Neuronal stem cell (in vitro differentiated cells): ENCODE data around the gene RFX1.

Experiments
- DNase-seq: peaks from one replicate; pipeline ENCODE4 v3.0.0-alpha.2; 2013; ENCODE audit warnings: low spot score
- H2AFZ ChIP-seq: one replicate; pipeline ENCODE4 v1.6.1; 2013; ENCODE audit warnings: mild to moderate bottlenecking, low read length, inconsistent platforms
- H2AK5ac ChIP-seq: 2 replicates; pipeline ENCODE4 v1.6.1; 2013; ENCODE audit warnings: low read depth, mild to moderate bottlenecking, inconsistent platforms, low read length, moderate library complexity, mixed read lengths
- H2BK120ac ChIP-seq: 2 replicates; pipeline ENCODE4 v1.6.1; 2013; ENCODE audit warnings: low read depth, mild to moderate bottlenecking, inconsistent platforms, low read length, moderate library complexity, mixed read lengths
- H2BK12ac ChIP-seq: one replicate; pipeline ENCODE4 v1.6.1; 2013; ENCODE audit warnings: low read length, inconsistent platforms
- H2BK15ac ChIP-seq: 2 replicates; pipeline ENCODE4 v1.6.1; 2013; ENCODE audit warnings: mild to moderate bottlenecking, low read length, inconsistent platforms, mixed read lengths
- H2BK5ac ChIP-seq: one replicate; pipeline ENCODE4 v1.6.1; 2013; ENCODE audit warnings: inconsistent platforms, mild to moderate bottlenecking, low read length, moderate library complexity
- H3K14ac ChIP-seq: one replicate; pipeline ENCODE4 v1.6.1; 2013; ENCODE audit warnings: low read length, inconsistent platforms
- H3K18ac ChIP-seq: 2 replicates; pipeline ENCODE4 v1.6.1; 2013; ENCODE audit warnings: low read length, inconsistent platforms
- H3K23ac ChIP-seq: 2 replicates; pipeline ENCODE4 v1.6.1; 2013; ENCODE audit warnings: low read depth, mild to moderate bottlenecking, mixed read lengths, low read length, inconsistent platforms; ENCODE audit not compliant: poor library complexity
- H3K27ac ChIP-seq: replicated peaks from 3 replicates; pipeline ENCODE4 v1.5.1; 2013; ENCODE audit warnings: low read length, inconsistent platforms
- H3K27me3 ChIP-seq, 3 experiments: 2 replicates each; pipeline ENCODE4 v1.6.1; 2013; ENCODE audit warnings: low read length in 3 of 3, mild to moderate bottlenecking in 2 of 3, inconsistent platforms in 1 of 3, low read depth in 1 of 3, mixed read lengths in 1 of 3, moderate library complexity in 1 of 3; ENCODE audit not compliant: control insufficient read depth in 3 of 3, insufficient read depth in 3 of 3
- H3K36me3 ChIP-seq, 2 donors: replicated peaks in 1 of 2; 2 replicates each; pipeline ENCODE4 v1.6.1; 2013; ENCODE audit warnings: low read length in 2 of 2; ENCODE audit not compliant: control insufficient read depth in 2 of 2, insufficient read depth in 2 of 2
- H3K4ac ChIP-seq: 2 replicates; pipeline ENCODE4 v1.6.1; 2013; ENCODE audit warnings: inconsistent platforms, mild to moderate bottlenecking, low read length, moderate library complexity
- H3K4me1 ChIP-seq, 2 donors: 1 replicate in 1 of 2; 2 replicates in 1 of 2; pipeline ENCODE4 v1.6.1; 2013; ENCODE audit warnings: low read length in 2 of 2, low read depth in 1 of 2; ENCODE audit not compliant: control insufficient read depth in 2 of 2, insufficient read depth in 1 of 2
- H3K4me2 ChIP-seq: one replicate; pipeline ENCODE4 v1.6.1; 2013; ENCODE audit warnings: mild to moderate bottlenecking, low read length, inconsistent platforms; ENCODE audit not compliant: insufficient read depth, poor library complexity, severe bottlenecking
- H3K4me3 ChIP-seq, 2 donors: 2 replicates each; pipeline ENCODE4 v1.5.1; 2013; ENCODE audit warnings: low read length in 2 of 2, mild to moderate bottlenecking in 2 of 2, inconsistent platforms in 1 of 2, moderate library complexity in 1 of 2
- H3K79me1 ChIP-seq: one replicate; pipeline ENCODE4 v1.6.1; 2013; ENCODE audit warnings: low read depth, mild to moderate bottlenecking, inconsistent platforms, low read length, moderate library complexity
- H3K9ac ChIP-seq: one replicate; pipeline ENCODE4 v1.6.1; 2013; ENCODE audit warnings: mild to moderate bottlenecking, low read depth, low read length, inconsistent platforms; ENCODE audit not compliant: poor library complexity
- H3K9me3 ChIP-seq, 2 donors: replicated peaks in 1 of 2; 2 replicates each; pipeline versions ENCODE3 to v1.6.1; 2013; ENCODE audit warnings: low read length in 2 of 2, mild to moderate bottlenecking in 2 of 2, inconsistent platforms in 1 of 2, low read depth in 1 of 2, mixed read lengths in 1 of 2, moderate library complexity in 1 of 2; ENCODE audit not compliant: control insufficient read depth in 2 of 2, insufficient read depth in 1 of 2
- H4K8ac ChIP-seq: one replicate; pipeline ENCODE4 v1.6.1; 2013; ENCODE audit warnings: low read depth, mild to moderate bottlenecking, inconsistent platforms, low read length, moderate library complexity
- H4K91ac ChIP-seq: one replicate; pipeline ENCODE4 v1.6.1; 2013; ENCODE audit warnings: low read length, low read depth, mild to moderate bottlenecking, inconsistent platforms; ENCODE audit not compliant: poor library complexity
- WGBS, 2 donors: extraction: QIAGEN DNeasy Blood & Tissue Kit; methylation state at CpG; one replicate each; pipeline ENCODE4 v1.1.7; 2013; ENCODE audit warnings: missing lambda C conversion rate in 2 of 2, mixed read lengths in 1 of 2; ENCODE audit not compliant: insufficient read length in 2 of 2, insufficient replicate concordance in 1 of 2; ENCODE audit errors: extremely low coverage in 2 of 2; 5-methylcytosine and 5-hydroxymethylcytosine counted together

Gene RFX1

DNA sequence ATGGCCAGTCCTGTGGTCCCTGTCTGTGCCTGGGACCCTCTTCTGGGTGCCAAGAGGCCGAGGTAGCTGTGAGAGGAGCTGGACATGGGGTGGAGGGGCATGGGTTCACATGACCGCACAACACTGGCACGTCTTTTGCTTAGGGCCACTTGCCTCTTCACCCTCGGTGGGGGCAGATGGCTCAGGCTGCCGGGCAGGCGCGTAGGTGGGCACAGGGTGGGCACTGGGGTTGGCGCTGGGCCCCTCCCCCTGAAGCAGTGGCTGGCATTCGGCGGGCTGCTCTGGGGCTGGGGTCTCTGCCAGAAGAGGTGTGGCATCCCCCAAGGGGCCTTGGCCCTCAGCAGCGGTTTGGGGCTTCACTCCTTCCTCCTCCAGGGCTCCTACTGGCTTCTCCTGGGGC lies 47.4 kb upstream of the RFX1 start:
- Histone ChIP-seq H3K27ac (no peak overlapping the region), H3K4me3 (peak overlapping the region in 1 of 2 donors; percentile 44), H3K79me1 (no peaks in the 10 kb centered on the region), H3K27me3 (peaks cover 0 to 20% (median 6%) of the 10 kb centered on the region in 3 experiments), H3K36me3 (peaks cover 2 to 3% of the 10 kb centered on the region in 2 donors), H4K91ac (no peak overlapping the region), H3K4me1 (peaks cover 0 to 4% of the 10 kb centered on the region in 2 donors), H3K23ac (peak overlapping the region; percentile 80), H3K4ac (peak overlapping the region; percentile 55), H3K18ac (no peak overlapping the region), H3K9me3 (peaks cover under 1 to 3% of the 10 kb centered on the region in 2 donors), H3K4me2 (no peak overlapping the region), H4K8ac (no peak overlapping the region), H3K9ac (no peak overlapping the region), H2BK15ac (no peak overlapping the region), H3K14ac (no peak overlapping the region), H2AK5ac (no peak overlapping the region), H2BK120ac (no peak overlapping the region), H2AFZ (no peak overlapping the region), H2BK5ac (no peak overlapping the region), H2BK12ac (peak overlapping the region; percentile 58)
- DNase-seq: no peak
- WGBS, 2 donors: no CpG with 5 or more reads among the region's 11 CpGs

GRCh38 chr19:14053032-14053431 lies 46.9 kb upstream of the RFX1 start:
- H4K8ac ChIP-seq: no peak overlapping the region
- no peak overlapping the region for H3K9ac ChIP-seq
- no peak overlapping the region for H4K91ac ChIP-seq
- H3K4ac ChIP-seq: no peak overlapping the region
- no CpG with 5 or more reads among the region's 3 CpGs for WGBS, 2 donors
- no peak overlapping the region for H3K14ac ChIP-seq
- H3K36me3 ChIP-seq: peaks cover 2 to 3% of the 10 kb centered on the region in 2 donors
- H3K27me3 ChIP-seq: peaks cover 0 to 15% (median 1%) of the 10 kb centered on the region in 3 experiments
- no peaks in the 10 kb centered on the region for H3K79me1 ChIP-seq
- no peak overlapping the region for H2BK15ac ChIP-seq
- DNase-seq: no peak
- peaks cover 0 to 1% of the 10 kb centered on the region in 2 donors for H3K4me1 ChIP-seq
- no peak overlapping the region for H2AK5ac ChIP-seq
- H3K9me3 ChIP-seq: peaks cover 3 to 4% of the 10 kb centered on the region in 2 donors
- H3K18ac ChIP-seq: no peak overlapping the region
- H2BK5ac ChIP-seq: no peak overlapping the region
- peak overlapping the region; percentile 58 for H2BK12ac ChIP-seq
- H2AFZ ChIP-seq: no peak overlapping the region
- H3K27ac ChIP-seq: no peak overlapping the region
- H3K23ac ChIP-seq: peak overlapping the region; percentile 80
- peak overlapping the region in 1 of 2 donors; percentile 44 for H3K4me3 ChIP-seq
- no peak overlapping the region for H2BK120ac ChIP-seq
- H3K4me2 ChIP-seq: no peak overlapping the region

GRCh38 chr19:14052470-14052869 lies 46.4 kb upstream of the RFX1 start:
- Histone ChIP-seq H4K91ac (no peak overlapping the region), H2AK5ac (no peak overlapping the region), H2BK12ac (no peak overlapping the region), H3K18ac (no peak overlapping the region), H3K14ac (no peak overlapping the region), H2BK120ac (no peak overlapping the region), H2BK15ac (no peak overlapping the region), H2AFZ (no peak overlapping the region), H3K79me1 (no peaks in the 10 kb centered on the region), H2BK5ac (no peak overlapping the region), H3K36me3 (peaks cover 2 to 3% of the 10 kb centered on the region in 2 donors), H3K27me3 (peaks cover 0 to 11% (median 0%) of the 10 kb centered on the region in 3 experiments), H3K4ac (no peak overlapping the region), H3K27ac (no peak overlapping the region), H3K23ac (no peak overlapping the region), H3K9ac (no peak overlapping the region), H3K9me3 (peaks cover 3 to 4% of the 10 kb centered on the region in 2 donors), H3K4me2 (no peak overlapping the region), H3K4me1 (no peaks in the 10 kb centered on the region), H4K8ac (no peak overlapping the region), H3K4me3 (no peak overlapping the region)
- WGBS, 2 donors: no CpG with 5 or more reads among the region's 6 CpGs
- DNase-seq: no peak

- no peak overlapping the region for H2BK15ac ChIP-seq
- no peak overlapping the region for H4K8ac ChIP-seq
- no peak overlapping the region for H3K23ac ChIP-seq
- WGBS, 2 donors: no CpG with 5 or more reads among the region's 9 CpGs
- no peaks in the 10 kb centered on the region for H3K79me1 ChIP-seq
- no peak overlapping the region for H4K91ac ChIP-seq
- H2BK120ac ChIP-seq: no peak overlapping the region
- no peak overlapping the region for H3K14ac ChIP-seq
- no peak overlapping the region for H3K9ac ChIP-seq
- H3K27me3 ChIP-seq: peaks cover 0 to 10% (median 0%) of the 10 kb centered on the region in 3 experiments
- no peak overlapping the region for H2AFZ ChIP-seq
- DNase-seq: no peak
- H3K4me3 ChIP-seq: no peak overlapping the region
- H3K4ac ChIP-seq: no peak overlapping the region
- no peak overlapping the region for H3K18ac ChIP-seq
- peaks cover 3 to 4% of the 10 kb centered on the region in 2 donors for H3K9me3 ChIP-seq
- H3K4me1 ChIP-seq: no peaks in the 10 kb centered on the region
- H2BK5ac ChIP-seq: no peak overlapping the region
- H2BK12ac ChIP-seq: no peak overlapping the region
- no peak overlapping the region for H3K4me2 ChIP-seq
- no peak overlapping the region for H3K27ac ChIP-seq
- peak overlapping the region; percentile 37 for H2AK5ac ChIP-seq
- peaks cover 2 to 3% of the 10 kb centered on the region in 2 donors for H3K36me3 ChIP-seq
Measured at GRCh38 chr19:14051980-14052379, 45.9 kb upstream of the RFX1 start.
